Measurements from ENCODE around the gene FGF11. TPM values are rescaled to one million over a fixed set of nuclear protein-coding genes. Genes with fewer than 3 reads are reported as not detected.
A peak's percentile ranks its signal among the peaks of the same experiment; 100 is the strongest.

FGF11 gene
- total and polyA plus RNA-seq, 10 donors: 1.0 to 5.5 (median 3.0) TPM

- TF ChIP-seq CTCF (IDR thresholded peaks at IDR 0.05 in 8 of 11, conservative IDR thresholded peaks at IDR 0.05 in 3 of 11): no peak
- no peak for TF ChIP-seq POLR2AphosphoS5 (IDR thresholded peaks at IDR 0.05)
- no peak for TF ChIP-seq POLR2A (IDR thresholded peaks at IDR 0.05)
- Histone ChIP-seq H3K27me3 (replicated peaks in 1 of 7) (no peaks in the 10 kb centered on the region), H3K4me3 (peak overlapping the region; percentile 77 to 94 (median 81)), H3K36me3 (peaks cover 0 to 53% (median 28%) of the 10 kb centered on the region in 6 donors), H3K27ac (peak overlapping the region in 7 of 8 donors; percentile 66 to 98 (median 93)), H3K4me1 (peaks cover 7 to 60% (median 42%) of the 10 kb centered on the region in 6 donors), H3K9me3 (no peaks in the 10 kb centered on the region)
- intact Hi-C loops (cut with DNase I; ENCODE audit: low total_unique reads): no loop called here
- 81 to 90% (median 83%) methylated on average over 26 to 42 of the region's 42 CpGs for WGBS, 5 donors
- no peak for DNase-seq
Observed at GRCh38 chr17:7392696-7393612, 46.4 kb upstream of the FGF11 start.

- intact Hi-C loops (cut with DNase I; ENCODE audit: low total_unique reads): no loop called here
- TF ChIP-seq CTCF (IDR thresholded peaks at IDR 0.05 in 8 of 11, conservative IDR thresholded peaks at IDR 0.05 in 3 of 11): no peak
- no peak for TF ChIP-seq POLR2A (IDR thresholded peaks at IDR 0.05)
- no peak for TF ChIP-seq POLR2AphosphoS5 (IDR thresholded peaks at IDR 0.05)
- Histone ChIP-seq H3K9me3 (no peaks in the 10 kb centered on the region), H3K27ac (peak overlapping the region; percentile 66 to 98 (median 94)), H3K4me1 (peaks cover 7 to 60% (median 42%) of the 10 kb centered on the region in 6 donors), H3K27me3 (replicated peaks in 1 of 7) (no peaks in the 10 kb centered on the region), H3K4me3 (peak overlapping the region; percentile 77 to 94 (median 81)), H3K36me3 (peaks cover 0 to 44% (median 22%) of the 10 kb centered on the region in 6 donors)
- peak; percentile 84 for DNase-seq
- 3 to 13% (median 7%) methylated on average over 29 to 48 of the region's 48 CpGs for whole genome bisulfite sequencing, 5 donors
Observed at GRCh38 chr17:7393613-7394451, 45.5 kb upstream of the FGF11 start.

- intact Hi-C loops (cut with DNase I; ENCODE audit: low total_unique reads): no loop called here
- TF ChIP-seq POLR2AphosphoS5 (IDR thresholded peaks at IDR 0.05): peak; percentile 96 to 97 (median 96)
- TF ChIP-seq POLR2A (IDR thresholded peaks at IDR 0.05): peak in 2 of 3 donors; percentile 69 to 84
- TF ChIP-seq CTCF (IDR thresholded peaks at IDR 0.05 in 8 of 11, conservative IDR thresholded peaks at IDR 0.05 in 3 of 11): peak in 7 of 11 experiments; percentile 16 to 74 (median 52)
Observed at GRCh38 chr17:7394452-7395191, 44.7 kb upstream of the FGF11 start, which contains the start of gene PLSCR3. Gene PLSCR3, minus strand, starts transcription at chr17:7394525. Its CDS starts 415 bp downstream, at chr17:7394110.

More at GRCh38 chr17:7394452-7395191, 44.7 kb upstream of the FGF11 start, which contains the start of gene PLSCR3:
- H3K27ac ChIP-seq: peak within 1 kb of the TSS; percentile 66 to 98 (median 94)
- peak; percentile 97 for DNase-seq
- no peaks in the 10 kb centered on the region for H3K27me3 ChIP-seq (replicated peaks in 1 of 7)
- no peaks in the 10 kb centered on the region for H3K9me3 ChIP-seq
- WGBS, 5 donors: 0 to 3% (median 1%) methylated on average over 18 to 71 of the region's 71 CpGs
- H3K4me1 ChIP-seq: peaks cover 7 to 55% (median 42%) of the 10 kb centered on the region in 6 donors
- peak within 1 kb of the TSS; percentile 77 to 94 (median 81) for H3K4me3 ChIP-seq
- peaks cover 0 to 36% (median 14%) of the 10 kb centered on the region in 6 donors for H3K36me3 ChIP-seq

Measured in spleen (tissue), 11 donors.